SK-N-SH (cell line): ENCODE results near the gene BGN. TPM values are rescaled to one million over a fixed set of nuclear protein-coding genes. Genes with fewer than 3 reads are reported as not detected.

Source experiments
- CTCF ChIA-PET: fragments of 300-600, 350-600 bp; formaldehyde crosslinking; extraction: SDS; loops from one replicate; lab custom pipeline; 2021; lab: Yijun Ruan, JAX
- POLR2A ChIA-PET: fragments of 350-600 bp; sonication (Branson Sonifier 250); formaldehyde crosslinking; extraction: SDS; loops from one replicate; lab custom pipeline; 2020; ENCODE audit warnings: antibody characterized with exemption, inconsistent platforms; lab: Yijun Ruan, JAX
- DNase-seq: peaks from one replicate; pipeline ENCODE4 v3.0.0; 2012
- H2AFZ ChIP-seq: fragments of 200-600 bp; sonication (generic); 2 replicates; pipeline ENCODE4 v1.8.1; 2016; ENCODE audit warnings: antibody characterized with exemption, mild to moderate bottlenecking, low read depth
- H3F3A ChIP-seq: fragments of 200-600 bp; sonication (generic); replicated peaks from 2 replicates; pipeline ENCODE3; 2016; ENCODE audit warnings: antibody characterized with exemption, mild to moderate bottlenecking; ENCODE audit not compliant: insufficient read depth
- H3K27ac ChIP-seq, 2 experiments: fragments of 200-500 bp in 1 of 2; fragments of 200-600 bp in 1 of 2; sonication (Bioruptor generic) in 1 of 2; sonication (generic), shearing (Covaris generic) in 1 of 2; 2 replicates each; pipeline versions ENCODE4 v1.5.1 to v1.6.1; 2014 to 2016; ENCODE audit warnings: low read depth in 2 of 2, inconsistent platforms in 1 of 2, low read length in 1 of 2, mild to moderate bottlenecking in 1 of 2, mixed read lengths in 1 of 2
- H3K27me3 ChIP-seq: fragments of 200-600 bp; sonication (generic), shearing (Covaris generic); 2 replicates; pipeline ENCODE4 v1.6.1; 2016; ENCODE audit warnings: mixed run types; ENCODE audit not compliant: insufficient read depth
- H3K36me3 ChIP-seq, 2 experiments: fragments of 200-500 bp in 1 of 2; fragments of 200-600 bp in 1 of 2; sonication (Bioruptor generic) in 1 of 2; sonication (generic) in 1 of 2; replicated peaks in 1 of 2; 2 replicates each; pipeline versions ENCODE3 to v1.5.1; 2014 to 2016; ENCODE audit warnings: low read length in 1 of 2, mild to moderate bottlenecking in 1 of 2; ENCODE audit not compliant: insufficient read depth in 2 of 2, control insufficient read depth in 1 of 2
- H3K4me1 ChIP-seq, 2 experiments: fragments of 200-500 bp in 1 of 2; fragments of 200-600 bp in 1 of 2; sonication (Bioruptor generic) in 1 of 2; sonication (generic), shearing (Covaris generic) in 1 of 2; 2 replicates each; pipeline versions ENCODE4 v1.5.1 to v1.6.1; 2014 to 2016; ENCODE audit warnings: low read depth in 1 of 2, low read length in 1 of 2, mixed run types in 1 of 2; ENCODE audit not compliant: insufficient read depth in 2 of 2, control insufficient read depth in 1 of 2
- H3K4me2 ChIP-seq: fragments of 200-600 bp; sonication (generic), shearing (Covaris generic); 2 replicates; pipeline ENCODE4 v1.6.1; 2017; ENCODE audit warnings: mixed run types
- H3K4me3 ChIP-seq, 2 experiments: fragments of 200-500 bp in 1 of 2; fragments of 200-600 bp in 1 of 2; sonication (Bioruptor generic) in 1 of 2; sonication (generic), shearing (Covaris generic) in 1 of 2; 2 replicates each; pipeline versions ENCODE4 v1.5.1 to v1.8.1; 2014 to 2016; ENCODE audit warnings: low read depth in 2 of 2, inconsistent platforms in 1 of 2, low read length in 1 of 2, mild to moderate bottlenecking in 1 of 2, mixed read lengths in 1 of 2, moderate library complexity in 1 of 2
- H3K79me2 ChIP-seq: fragments of 200-600 bp; sonication (generic); 2 replicates; pipeline ENCODE4 v1.8.1; 2017; ENCODE audit warnings: mild to moderate bottlenecking; ENCODE audit not compliant: insufficient read depth
- H3K9ac ChIP-seq: fragments of 200-600 bp; sonication (generic); 2 replicates; pipeline ENCODE4 v1.6.1; 2017; ENCODE audit warnings: mixed run types
- H3K9me2 ChIP-seq: fragments of 200-600 bp; sonication (generic); 2 replicates; pipeline ENCODE4 v1.6.1; 2017; ENCODE audit warnings: mixed run types
- H3K9me3 ChIP-seq: fragments of 200-600 bp; sonication (generic); 2 replicates; pipeline ENCODE4 v1.6.1; 2017; ENCODE audit warnings: mixed run types, mild to moderate bottlenecking, moderate library complexity
- H4K20me1 ChIP-seq: fragments of 200-600 bp; sonication (generic); 2 replicates; pipeline ENCODE4 v1.6.1; 2017; ENCODE audit warnings: mild to moderate bottlenecking, mixed run types; ENCODE audit not compliant: insufficient read depth
- CHD2 ChIP-seq: fragments of 150-350 bp; IDR thresholded peaks from 2 replicates; pipeline ENCODE4 v1.6.1; 2018; ENCODE audit warnings: low read length; ENCODE audit not compliant: partially characterized antibody
- EP300 ChIP-seq, 2 experiments: IDR thresholded peaks; 2 replicates each; pipeline versions ENCODE4 v1.4.0 to v1.6.1; 2012; ENCODE audit warnings: borderline replicate concordance in 1 of 2, low read depth in 1 of 2, low read length in 1 of 2
- FOSL2 ChIP-seq: IDR thresholded peaks from 2 replicates; pipeline ENCODE4 v1.4.0; 2012; ENCODE audit warnings: low read depth, mild to moderate bottlenecking, moderate library complexity, borderline replicate concordance
- FOXJ3 ChIP-seq: sonication (generic); formaldehyde crosslinking; IDR thresholded peaks from 2 replicates; pipeline ENCODE4 v1.5.1; 2020; ENCODE audit warnings: mild to moderate bottlenecking, missing genetic modification reagents
- GABPA ChIP-seq: IDR thresholded peaks from 2 replicates; pipeline ENCODE4 v1.4.0; 2012; ENCODE audit warnings: low read depth, mild to moderate bottlenecking
- JUND ChIP-seq: IDR thresholded peaks from 2 replicates; pipeline ENCODE4 v1.4.0; 2012
- TCF12 ChIP-seq: IDR thresholded peaks from 2 replicates; pipeline ENCODE4 v1.4.0; 2012
- WGBS: methylation state at CpG from one replicate; pipeline ENCODE4 v1.1.6; 2017; ENCODE audit warnings: low lambda C conversion rate; 5-methylcytosine and 5-hydroxymethylcytosine counted together
- polyA plus RNA-seq, 3 experiments: library from polyadenylated mRNA; depleted of rRNA; stranded (reverse); fragments of >200 nt; gene quantifications; 2 replicates each; pipeline ENCODE4 v1.2.3, GENCODE V29; 2012
- TF ChIP-seq, protein P1 (sequence below): IDR thresholded peaks from 2 replicates; pipeline ENCODE4 v1.4.0; 2012; ENCODE audit warnings: low read depth, borderline replicate concordance

The BGN gene
- polyA plus RNA-seq, 1 of the 3 experiments (the other 2 are of a cell fraction), result 28.9 TPM

DNA sequence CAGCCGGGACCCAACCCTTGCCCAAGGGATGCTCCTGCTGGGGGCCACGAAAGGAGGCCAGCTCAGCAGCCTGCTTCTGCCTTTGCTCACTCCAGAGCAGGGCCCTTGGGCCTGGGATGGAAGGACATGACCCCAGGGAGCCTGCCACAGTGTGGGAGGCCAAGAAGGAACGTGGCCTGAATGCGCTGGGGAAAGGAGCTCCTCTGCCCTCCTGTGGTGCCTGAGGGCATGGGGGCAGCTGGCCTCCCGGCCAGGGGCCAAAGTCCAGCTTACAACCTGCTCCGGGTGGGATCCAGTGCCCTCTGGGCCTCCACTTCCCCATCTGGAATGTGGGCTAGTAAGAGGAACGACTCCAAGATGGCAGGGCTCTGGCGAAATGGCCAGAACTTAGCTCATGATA lies 20.7 kb downstream of the BGN start:
- Histone ChIP-seq H3K27me3 (peaks cover 25% of the 10 kb centered on the region; the same call in 1 of the 2 replicates), H3K4me1 (peaks cover 0 to 5% of the 10 kb centered on the region in 2 experiments; a peak in 2 of 4 replicates), H3K36me3 (no peaks in the 10 kb centered on the region), H3K27ac (no peak overlapping the region), H3K9me3 (no peaks in the 10 kb centered on the region), H3K4me2 (no peak overlapping the region), H3K79me2 (no peaks in the 10 kb centered on the region), H3K4me3 (no peak overlapping the region), H3K9ac (no peak overlapping the region), H3F3A (peaks cover 5% of the 10 kb centered on the region), H2AFZ (no peak overlapping the region), H4K20me1 (no peaks in the 10 kb centered on the region), H3K9me2 (no peaks in the 10 kb centered on the region)
- 44% methylated on average over 6 of the region's 8 CpGs for WGBS
- ChIA-PET POLR2A (no interaction called here), CTCF (interaction anchor here (1.7 to 4.3 kb wide), 3 partner anchors 9 to 54 kb away, joined by 4 to 23 read pairs (median 7); partner anchors contain the start of gene HAUS7)
- TF ChIP-seq FOSL2 (no peak), JUND (no peak), TCF12 (no peak), GABPA (no peak), EP300 (IDR thresholded peaks at IDR 0.05; ENCODE audit: borderline replicate concordance in 1 of 2, low read depth in 1 of 2, low read length in 1 of 2) (no peak)
- TF ChIP-seq, protein P1, sequence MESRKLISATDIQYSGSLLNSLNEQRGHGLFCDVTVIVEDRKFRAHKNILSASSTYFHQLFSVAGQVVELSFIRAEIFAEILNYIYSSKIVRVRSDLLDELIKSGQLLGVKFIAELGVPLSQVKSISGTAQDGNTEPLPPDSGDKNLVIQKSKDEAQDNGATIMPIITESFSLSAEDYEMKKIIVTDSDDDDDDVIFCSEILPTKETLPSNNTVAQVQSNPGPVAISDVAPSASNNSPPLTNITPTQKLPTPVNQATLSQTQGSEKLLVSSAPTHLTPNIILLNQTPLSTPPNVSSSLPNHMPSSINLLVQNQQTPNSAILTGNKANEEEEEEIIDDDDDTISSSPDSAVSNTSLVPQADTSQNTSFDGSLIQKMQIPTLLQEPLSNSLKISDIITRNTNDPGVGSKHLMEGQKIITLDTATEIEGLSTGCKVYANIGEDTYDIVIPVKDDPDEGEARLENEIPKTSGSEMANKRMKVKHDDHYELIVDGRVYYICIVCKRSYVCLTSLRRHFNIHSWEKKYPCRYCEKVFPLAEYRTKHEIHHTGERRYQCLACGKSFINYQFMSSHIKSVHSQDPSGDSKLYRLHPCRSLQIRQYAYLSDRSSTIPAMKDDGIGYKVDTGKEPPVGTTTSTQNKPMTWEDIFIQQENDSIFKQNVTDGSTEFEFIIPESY, result no peak
- DNase-seq, result no peak

DNA sequence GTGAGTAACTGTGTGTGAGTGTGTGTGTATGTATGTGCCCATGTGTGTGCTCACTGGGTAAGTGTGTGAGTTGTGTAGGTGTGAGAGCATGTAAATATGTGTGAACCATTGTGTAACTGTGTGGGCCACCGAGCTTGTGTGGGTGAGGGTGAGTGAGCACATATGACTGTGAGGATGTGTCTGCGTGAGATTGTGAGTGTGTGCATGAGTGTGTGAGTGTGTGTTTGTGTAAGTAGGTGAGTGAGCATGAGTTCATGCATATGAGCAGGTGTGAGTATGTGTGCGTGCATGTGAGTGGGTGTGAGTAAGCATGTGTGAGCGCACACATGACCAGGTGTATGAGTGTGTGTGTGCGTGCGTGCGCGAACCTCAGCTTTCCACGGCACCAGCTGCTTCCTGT lies 21.3 kb downstream of the BGN start:
- Histone ChIP-seq H3F3A (peaks cover 5% of the 10 kb centered on the region), H3K9me2 (no peaks in the 10 kb centered on the region), H2AFZ (no peak overlapping the region), H3K4me1 (peaks cover 0 to 11% of the 10 kb centered on the region in 2 experiments; a peak in 2 of 4 replicates), H4K20me1 (no peaks in the 10 kb centered on the region), H3K79me2 (no peaks in the 10 kb centered on the region), H3K36me3 (no peaks in the 10 kb centered on the region), H3K9ac (no peak overlapping the region), H3K27me3 (peaks cover 25% of the 10 kb centered on the region; the same call in 1 of the 2 replicates), H3K4me2 (no peak overlapping the region), H3K27ac (no peak overlapping the region), H3K4me3 (no peak overlapping the region), H3K9me3 (no peaks in the 10 kb centered on the region)
- ChIA-PET CTCF (interaction anchor here (1.1 to 4.3 kb wide), 2 partner anchors 9 to 46 kb away, joined by 3 to 23 read pairs; partner anchors contain the start of gene HAUS7), POLR2A (no interaction called here)
- no peak for TF ChIP-seq CHD2
- 65% methylated on average over 4 of the region's 9 CpGs for WGBS
- no peak for DNase-seq

DNA sequence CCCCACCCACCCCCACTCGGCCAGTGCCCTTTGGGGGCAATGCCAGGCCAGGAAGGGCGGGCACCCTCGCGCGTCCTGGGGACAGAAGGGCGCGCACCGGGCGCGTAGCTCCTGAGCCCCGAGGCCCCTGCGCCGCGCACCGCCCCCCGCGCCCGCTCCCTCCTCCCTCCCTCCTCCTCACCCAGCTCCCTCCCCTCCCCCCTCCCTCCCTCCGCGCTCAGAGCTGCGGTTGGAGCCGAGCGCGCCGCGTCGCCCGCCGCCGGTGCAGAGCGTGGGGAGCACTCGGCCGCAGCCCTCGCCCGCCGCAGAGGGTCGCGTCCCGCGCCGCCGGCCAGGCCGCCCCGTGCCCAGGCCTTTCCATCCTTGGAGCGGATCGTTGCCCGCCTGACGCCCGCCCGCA lies 22.6 kb downstream of the BGN start, which contains the start of gene ATP2B3:
Gene ATP2B3, plus strand, starts transcription at position 220 of the 400 bp plus-strand sequence. CDS start 18,606 bp downstream, outside the sequence.
- peak within 1 kb of the TSS in 1 of 2 experiments; percentile 37; a peak in 2 of 4 replicates for H3K4me3 ChIP-seq
- H3K9me2 ChIP-seq, result no peaks in the 10 kb centered on the region
- H3K4me2 ChIP-seq, result no peak within 1 kb of the TSS
- H3F3A ChIP-seq, result peaks cover 4% of the 10 kb centered on the region
- peaks cover 0 to 25% of the 10 kb centered on the region in 2 experiments; a peak in 2 of 4 replicates for H3K4me1 ChIP-seq
- H2AFZ ChIP-seq, result no peak within 1 kb of the TSS
- ChIA-PET CTCF (interaction anchor here (1.0 to 4.3 kb wide), 2 partner anchors 11 to 22 kb away, joined by 6 to 23 read pairs; no protein-coding TSS in a partner anchor), POLR2A (no interaction called here)
- no peaks in the 10 kb centered on the region for H3K9me3 ChIP-seq
- no peaks in the 10 kb centered on the region for H4K20me1 ChIP-seq
- H3K27ac ChIP-seq, result peak within 1 kb of the TSS in 1 of 2 experiments; percentile 11; a peak in 1 of 4 replicates
- no peak within 1 kb of the TSS for H3K9ac ChIP-seq
- peaks cover 25% of the 10 kb centered on the region; the same call in 1 of the 2 replicates for H3K27me3 ChIP-seq
- TF ChIP-seq, protein P1, result no peak
- TF ChIP-seq FOXJ3 (CRISPR knock-in tag) (no peak), CHD2 (no peak)
- H3K36me3 ChIP-seq, result no peaks in the 10 kb centered on the region
- no CpG with 5 or more reads among the region's 50 CpGs for WGBS
- no peaks in the 10 kb centered on the region for H3K79me2 ChIP-seq
- DNase-seq, result peak; percentile 80
